ENCODE results near the gene DQX1. TPM values are rescaled to one million over a fixed set of nuclear protein-coding genes. Genes with fewer than 3 reads are reported as not detected.

DQX1 gene
- total and polyA plus RNA-seq, 9 of the 15 experiments (the other 6 are each of a cell fraction or from before 2014, with no cell fraction given): 0.04 to 0.38 (median 0.18) TPM; not detected in 1

- TF ChIP-seq ETS1 (conservative IDR thresholded peaks at IDR 0.05; ENCODE audit: control insufficient read depth, low read depth, low read length) (peak; percentile 57; the same call in 1 of the 2 replicates), ARHGAP35 (IDR thresholded peaks at IDR 0.05; ENCODE audit: partially characterized antibody) (no peak), RBM39 (optimal IDR thresholded peaks at IDR 0.05; ENCODE audit: low read depth, low read length) (no peak), RNF2 (IDR thresholded peaks at IDR 0.05) (no peak), ID3 (CRISPR knock-in tag; IDR thresholded peaks at IDR 0.05) (no peak), ID3 (tag; IDR thresholded peaks at IDR 0.05) (no peak), ATF3 (IDR thresholded peaks at IDR 0.05) (no peak), ATF3 (CRISPR knock-in tag; conservative IDR thresholded peaks at IDR 0.05) (no peak), STAT5A (IDR thresholded peaks at IDR 0.05; ENCODE audit: borderline replicate concordance, low read length) (no peak), TAF7 (tag; IDR thresholded peaks at IDR 0.05) (peak; percentile 88), PURB (CRISPR knock-in tag; IDR thresholded peaks at IDR 0.05; ENCODE audit: low read depth) (no peak), IFI16 (CRISPR knock-in tag; IDR thresholded peaks at IDR 0.05) (no peak), SMARCC2 (IDR thresholded peaks at IDR 0.05; ENCODE audit: low read depth) (no peak), DACH1 (IDR thresholded peaks at IDR 0.05; ENCODE audit: partially characterized antibody) (no peak), KLF16 (IDR thresholded peaks at IDR 0.05) (no peak), PCBP1 (IDR thresholded peaks at IDR 0.05; ENCODE audit: low read depth, low read length, poor library complexity, severe bottlenecking) (peak; percentile 92), USF1 (CRISPR knock-in tag; IDR thresholded peaks at IDR 0.05) (peak; percentile 90), ILK (tag; IDR thresholded peaks at IDR 0.05; ENCODE audit: borderline replicate concordance, low read depth) (no peak), MYC (IDR thresholded peaks at IDR 0.05; ENCODE audit: low read depth, low read length) (peak; percentile 84), MYC (CRISPR knock-in tag; IDR thresholded peaks at IDR 0.05; ENCODE audit: borderline replicate concordance, low read depth) (peak; percentile 82; the same call in 1 of the 2 replicates), CREBBP (IDR thresholded peaks at IDR 0.05; ENCODE audit: low read depth, low read length) (no peak), E4F1 (CRISPR knock-in tag; IDR thresholded peaks at IDR 0.05; ENCODE audit: borderline replicate concordance) (no peak), ZNF311 (CRISPR knock-in tag; IDR thresholded peaks at IDR 0.05) (no peak)
These were observed 18.7 kb downstream of the DQX1 start, which contains the start of gene PCGF1 (continued) for GRCh38 chr2:74507145-74507925.

Data from K562 (cell line).